Lower lobe of right lung (tissue), 2 donors: ENCODE measurements around the gene AUTS2. TPM values are rescaled to one million over a fixed set of nuclear protein-coding genes. Genes with fewer than 3 reads are reported as not detected.

Experiments
- ATAC-seq, 2 donors: fragments of 200-7000 bp; cut with Tn5 transposase; one replicate each; pipeline ENCODE4 v1.9.1; 2020 to 2022; ENCODE audit warnings: mild to moderate bottlenecking in 2 of 2, moderate library complexity in 2 of 2
- DNase-seq: peaks from one replicate; pipeline ENCODE4 v3.0.0-alpha.2; 2020
- H3K27ac ChIP-seq: fragments of 200-600 bp; one replicate; pipeline ENCODE4 v1.8.0; 2022
- H3K27me3 ChIP-seq: fragments of 200-600 bp; one replicate; pipeline ENCODE4 v1.8.0; 2022; ENCODE audit warnings: low read depth
- H3K36me3 ChIP-seq: fragments of 200-600 bp; one replicate; pipeline ENCODE4 v1.8.0; 2022; ENCODE audit warnings: mild to moderate bottlenecking
- H3K4me1 ChIP-seq: fragments of 200-600 bp; one replicate; pipeline ENCODE4 v1.8.0; 2022
- H3K4me3 ChIP-seq: fragments of 200-600 bp; one replicate; pipeline ENCODE4 v1.8.0; 2022; ENCODE audit warnings: mild to moderate bottlenecking
- H3K9me3 ChIP-seq: fragments of 200-600 bp; one replicate; pipeline ENCODE4 v1.8.0; 2022
- intact Hi-C: fragments of 100-400 bp; cut with DNase I; formaldehyde crosslinking; loops from one replicate; pipeline ENCODE4 v1.11.0; 2022
- total RNA-seq: library from RNA; stranded (reverse); fragmentation: NEBNext Ultra II Directional; extraction: Animal tissue kit (Norgen Biotek cat#: 25700); gene quantifications from one replicate; pipeline ENCODE4 v1.2.1, GENCODE V29; 2021
- TF ChIP-seq, protein P1 (sequence below): fragments of 200-600 bp; IDR thresholded peaks from one replicate; pipeline ENCODE4 v1.8.0; 2022; ENCODE audit warnings: antibody characterized with exemption, mild to moderate bottlenecking
- donor health status: DM: no; HTN: yes; CAD: no; lungs with severe emphysema.

Gene AUTS2
- total RNA-seq, 1 donor from 2014 or later: 45.7 TPM

DNA sequence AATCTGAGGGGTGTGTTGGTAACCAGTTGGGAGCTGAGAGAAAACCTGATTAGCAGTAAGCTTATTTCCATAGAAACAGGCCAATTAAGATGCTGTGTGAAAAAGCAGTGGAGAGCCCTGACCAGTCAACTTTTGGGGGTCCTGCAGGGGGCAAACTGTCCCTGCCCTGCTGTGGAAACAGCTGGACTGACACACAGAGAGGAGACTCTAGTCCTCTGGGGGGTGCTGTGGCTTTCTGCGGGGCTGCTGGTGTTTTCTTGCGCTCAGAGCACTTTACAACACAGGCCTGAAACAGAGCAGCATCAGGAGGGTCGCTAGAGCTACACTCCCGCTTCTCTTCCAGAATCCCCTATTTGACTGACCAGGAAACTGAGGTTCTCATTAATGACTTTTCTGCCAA lies 986.8 kb downstream of the AUTS2 start:
- DNase-seq (no peak), ATAC-seq (no peak)
- Histone ChIP-seq H3K4me3 (no peak overlapping the region), H3K27me3 (no peaks in the 10 kb centered on the region), H3K4me1 (no peaks in the 10 kb centered on the region), H3K36me3 (no peaks in the 10 kb centered on the region), H3K9me3 (no peaks in the 10 kb centered on the region), H3K27ac (no peak overlapping the region)
- intact Hi-C loops: no loop called here
- TF ChIP-seq, protein P1, sequence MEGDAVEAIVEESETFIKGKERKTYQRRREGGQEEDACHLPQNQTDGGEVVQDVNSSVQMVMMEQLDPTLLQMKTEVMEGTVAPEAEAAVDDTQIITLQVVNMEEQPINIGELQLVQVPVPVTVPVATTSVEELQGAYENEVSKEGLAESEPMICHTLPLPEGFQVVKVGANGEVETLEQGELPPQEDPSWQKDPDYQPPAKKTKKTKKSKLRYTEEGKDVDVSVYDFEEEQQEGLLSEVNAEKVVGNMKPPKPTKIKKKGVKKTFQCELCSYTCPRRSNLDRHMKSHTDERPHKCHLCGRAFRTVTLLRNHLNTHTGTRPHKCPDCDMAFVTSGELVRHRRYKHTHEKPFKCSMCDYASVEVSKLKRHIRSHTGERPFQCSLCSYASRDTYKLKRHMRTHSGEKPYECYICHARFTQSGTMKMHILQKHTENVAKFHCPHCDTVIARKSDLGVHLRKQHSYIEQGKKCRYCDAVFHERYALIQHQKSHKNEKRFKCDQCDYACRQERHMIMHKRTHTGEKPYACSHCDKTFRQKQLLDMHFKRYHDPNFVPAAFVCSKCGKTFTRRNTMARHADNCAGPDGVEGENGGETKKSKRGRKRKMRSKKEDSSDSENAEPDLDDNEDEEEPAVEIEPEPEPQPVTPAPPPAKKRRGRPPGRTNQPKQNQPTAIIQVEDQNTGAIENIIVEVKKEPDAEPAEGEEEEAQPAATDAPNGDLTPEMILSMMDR: no peak

DNA sequence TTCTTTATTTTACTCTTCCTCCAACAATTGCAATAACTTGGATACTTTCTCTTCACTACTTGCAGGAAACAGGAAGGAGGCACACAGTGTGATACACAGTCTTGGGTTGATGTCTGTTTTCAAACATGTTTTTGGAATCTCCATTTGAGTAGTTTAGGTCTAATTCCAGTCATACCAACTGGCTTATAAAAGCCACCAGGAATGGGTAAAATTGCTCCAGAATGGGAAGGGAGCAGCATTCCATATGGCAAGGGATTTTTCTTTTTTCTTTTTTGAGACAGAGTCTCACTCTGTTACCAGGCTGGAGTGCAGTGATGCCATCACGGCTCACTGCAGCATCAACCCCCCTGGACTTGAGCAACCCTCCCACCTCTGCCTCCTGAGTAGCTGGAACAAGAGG lies 988.5 kb downstream of the AUTS2 start:
- no peak for DNase-seq
- Histone ChIP-seq H3K27me3 (no peaks in the 10 kb centered on the region), H3K9me3 (no peaks in the 10 kb centered on the region), H3K36me3 (no peaks in the 10 kb centered on the region), H3K4me1 (no peaks in the 10 kb centered on the region), H3K4me3 (no peak overlapping the region), H3K27ac (no peak overlapping the region)
- ATAC-seq: no peak
- intact Hi-C loops: no loop called here
- TF ChIP-seq, protein P1: no peak

DNA sequence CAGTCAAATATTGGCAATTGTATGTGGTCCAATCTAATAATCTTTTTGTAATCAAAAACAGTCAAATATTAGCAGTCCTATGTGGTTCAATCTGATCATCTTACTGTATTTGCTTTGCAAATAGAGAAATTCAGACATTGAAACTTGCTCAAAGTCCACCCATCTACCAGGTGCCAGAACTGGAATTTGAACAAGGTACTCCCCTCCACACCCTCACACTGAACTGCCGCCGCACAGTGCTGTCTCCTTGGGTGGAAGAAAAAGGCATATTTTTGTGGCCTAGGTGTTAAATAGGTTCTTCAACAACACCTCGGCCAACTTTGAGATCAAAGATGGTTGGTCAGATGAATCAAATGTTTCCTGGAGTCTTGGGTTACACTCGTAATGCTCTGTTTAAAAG lies 989.5 kb downstream of the AUTS2 start:
- TF ChIP-seq, protein P1: no peak
- ATAC-seq (no peak), DNase-seq (no peak)
- Histone ChIP-seq H3K4me1 (no peaks in the 10 kb centered on the region), H3K9me3 (no peaks in the 10 kb centered on the region), H3K27me3 (no peaks in the 10 kb centered on the region), H3K27ac (no peak overlapping the region), H3K36me3 (no peaks in the 10 kb centered on the region), H3K4me3 (no peak overlapping the region)
- intact Hi-C loops: no loop called here

DNA sequence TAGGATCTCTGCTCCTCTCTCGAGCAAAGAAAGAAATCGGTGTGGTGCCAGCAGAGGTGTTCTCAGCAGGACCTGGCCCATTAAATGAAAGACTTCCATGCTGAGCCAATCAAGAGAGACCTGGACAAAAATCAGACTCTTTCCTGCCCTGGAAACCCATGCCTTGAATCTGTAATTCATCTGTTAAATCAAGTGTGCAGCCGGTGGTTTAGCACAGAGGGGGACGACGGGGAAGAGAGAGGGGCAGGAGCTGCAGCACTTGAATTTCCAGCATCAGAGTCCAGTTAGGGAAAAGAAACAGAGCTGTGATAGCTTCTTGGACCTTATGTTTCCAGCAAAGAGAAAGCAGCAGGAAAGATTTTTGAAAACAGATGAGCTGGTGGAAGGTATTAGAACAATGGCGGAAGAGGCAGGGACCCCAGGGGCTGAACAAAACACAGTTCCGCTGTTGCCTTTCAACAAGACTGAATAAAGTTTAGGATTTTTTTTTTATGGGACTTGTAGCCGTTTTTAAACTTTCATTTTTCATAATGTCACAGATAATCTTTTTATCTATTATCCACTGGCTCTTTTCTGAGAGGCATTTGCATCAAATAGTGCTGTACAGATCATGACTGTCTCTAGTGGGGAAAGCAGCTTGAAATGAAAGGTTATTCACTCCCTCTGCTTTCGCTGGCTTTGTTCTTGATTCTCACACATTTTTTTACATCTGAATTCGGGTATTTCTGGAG lies 990.1 kb downstream of the AUTS2 start:
- H3K9me3 ChIP-seq: no peaks in the 10 kb centered on the region
- TF ChIP-seq, protein P1: no peak
- no peak for DNase-seq

DNA sequence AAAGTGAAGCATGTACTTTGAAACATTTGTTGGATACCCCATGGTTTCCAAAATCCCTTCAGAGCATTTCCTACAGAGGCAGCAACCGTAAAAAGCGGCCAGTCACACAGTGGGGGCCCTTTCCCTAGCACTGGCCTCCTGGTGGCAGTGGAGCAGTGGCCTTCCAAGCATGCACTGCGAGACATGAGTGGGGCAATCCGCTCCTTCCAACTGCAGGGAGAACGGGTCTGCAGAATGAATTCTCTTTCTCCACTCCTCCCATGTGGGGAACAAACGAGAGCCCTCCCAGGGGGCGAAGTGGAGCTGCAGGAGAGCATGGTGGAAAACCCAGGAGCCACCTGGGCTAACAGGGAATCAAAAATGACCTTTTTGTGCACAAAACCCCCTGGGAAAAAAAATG lies 990.7 kb downstream of the AUTS2 start:
- no peak for DNase-seq
- ATAC-seq: no peak
- intact Hi-C loops: no loop called here

More for the DNA sequence above, 990.1 kb downstream of the AUTS2 start:
- intact Hi-C loops: no loop called here
- H3K4me1 ChIP-seq: no peaks in the 10 kb centered on the region
- no peak for ATAC-seq
- H3K27ac ChIP-seq: no peak overlapping the region
- no peak overlapping the region for H3K4me3 ChIP-seq
- H3K27me3 ChIP-seq: no peaks in the 10 kb centered on the region
- no peaks in the 10 kb centered on the region for H3K36me3 ChIP-seq

More for the DNA sequence above, 990.7 kb downstream of the AUTS2 start:
- no peak overlapping the region for H3K27ac ChIP-seq
- H3K36me3 ChIP-seq: no peaks in the 10 kb centered on the region
- H3K9me3 ChIP-seq: no peaks in the 10 kb centered on the region
- no peak overlapping the region for H3K4me3 ChIP-seq
- TF ChIP-seq, protein P1: no peak
- H3K27me3 ChIP-seq: no peaks in the 10 kb centered on the region
- H3K4me1 ChIP-seq: no peaks in the 10 kb centered on the region
